BJ (cell line): ENCODE measurements around the gene DOCK1. TPM values are rescaled to one million over a fixed set of nuclear protein-coding genes. Genes with fewer than 3 reads are reported as not detected.
"Not testable (repeated sequence)": the region's sequence is repeated elsewhere in the genome, so short reads cannot be mapped to it uniquely, and the experiment has no call there.

Experiments
- CTCF ChIA-PET: fragments of 350-600 bp; formaldehyde crosslinking; extraction: SDS; loops from one replicate; lab custom pipeline; 2021; ENCODE audit warnings: antibody characterized with exemption, inconsistent platforms; lab: Yijun Ruan, JAX
- POLR2A ChIA-PET: fragments of 300-600 bp; sonication (Branson Sonifier 250); formaldehyde crosslinking; extraction: SDS; loops from one replicate; lab custom pipeline; 2021; ENCODE audit warnings: antibody characterized with exemption; lab: Charles Lee
- DNase-seq: peaks from one replicate; pipeline ENCODE4 v3.0.0-alpha.2; 2011; ENCODE audit warnings: low read depth
- H3K27me3 ChIP-seq: 2 replicates; pipeline ENCODE4 v1.6.0; 2011; ENCODE audit warnings: low read length; ENCODE audit not compliant: control insufficient read depth, insufficient read depth
- H3K36me3 ChIP-seq: 2 replicates; pipeline ENCODE4 v1.5.1; 2011; ENCODE audit warnings: low read length; ENCODE audit not compliant: control insufficient read depth, insufficient read depth
- H3K4me3 ChIP-seq: 2 replicates; pipeline ENCODE4 v1.5.1; 2011; ENCODE audit warnings: low read depth, mild to moderate bottlenecking, control low read depth, low read length
- polyA plus RNA-seq: library from polyadenylated mRNA; depleted of rRNA; stranded (reverse); fragments of >200 nt; gene quantifications from 2 replicates; pipeline ENCODE4 v1.2.3, GENCODE V29; 2011
- TF ChIP-seq, protein P1 (sequence below): IDR thresholded peaks from 2 replicates; pipeline ENCODE4 v1.5.1; 2011; ENCODE audit warnings: low read depth, mild to moderate bottlenecking, control low read depth, inconsistent platforms, low read length, moderate library complexity; ENCODE audit not compliant: insufficient read depth

DOCK1 gene
- polyA plus RNA-seq, 1 experiment = 20.0 TPM

DNA sequence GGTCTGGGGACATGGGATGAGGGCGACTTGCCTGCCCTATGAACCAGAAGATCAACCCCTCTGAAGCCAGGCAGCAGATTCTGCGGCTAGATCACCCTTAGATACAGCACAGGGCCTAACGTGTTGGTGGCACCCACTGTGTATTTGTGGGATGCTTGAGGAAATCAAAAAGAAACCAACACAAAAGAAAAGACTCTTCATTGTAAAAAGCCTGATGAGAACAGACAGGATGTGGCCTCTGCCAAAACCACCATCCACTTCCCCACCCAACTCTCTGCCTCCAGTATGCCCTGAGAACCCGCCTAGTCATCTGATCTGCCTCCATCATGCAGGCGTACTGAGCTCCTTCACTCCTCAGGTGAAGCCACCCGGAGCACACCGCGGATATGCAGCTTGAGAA, 388.4 kb downstream of the DOCK1 start:
- no peaks in the 10 kb centered on the region for H3K27me3 ChIP-seq
- H3K4me3 ChIP-seq = no peak overlapping the region
- TF ChIP-seq, protein P1, sequence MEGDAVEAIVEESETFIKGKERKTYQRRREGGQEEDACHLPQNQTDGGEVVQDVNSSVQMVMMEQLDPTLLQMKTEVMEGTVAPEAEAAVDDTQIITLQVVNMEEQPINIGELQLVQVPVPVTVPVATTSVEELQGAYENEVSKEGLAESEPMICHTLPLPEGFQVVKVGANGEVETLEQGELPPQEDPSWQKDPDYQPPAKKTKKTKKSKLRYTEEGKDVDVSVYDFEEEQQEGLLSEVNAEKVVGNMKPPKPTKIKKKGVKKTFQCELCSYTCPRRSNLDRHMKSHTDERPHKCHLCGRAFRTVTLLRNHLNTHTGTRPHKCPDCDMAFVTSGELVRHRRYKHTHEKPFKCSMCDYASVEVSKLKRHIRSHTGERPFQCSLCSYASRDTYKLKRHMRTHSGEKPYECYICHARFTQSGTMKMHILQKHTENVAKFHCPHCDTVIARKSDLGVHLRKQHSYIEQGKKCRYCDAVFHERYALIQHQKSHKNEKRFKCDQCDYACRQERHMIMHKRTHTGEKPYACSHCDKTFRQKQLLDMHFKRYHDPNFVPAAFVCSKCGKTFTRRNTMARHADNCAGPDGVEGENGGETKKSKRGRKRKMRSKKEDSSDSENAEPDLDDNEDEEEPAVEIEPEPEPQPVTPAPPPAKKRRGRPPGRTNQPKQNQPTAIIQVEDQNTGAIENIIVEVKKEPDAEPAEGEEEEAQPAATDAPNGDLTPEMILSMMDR = no peak
- ChIA-PET CTCF (no interaction called here), POLR2A (no interaction called here)
- no peaks in the 10 kb centered on the region for H3K36me3 ChIP-seq
- DNase-seq = no peak

DNA sequence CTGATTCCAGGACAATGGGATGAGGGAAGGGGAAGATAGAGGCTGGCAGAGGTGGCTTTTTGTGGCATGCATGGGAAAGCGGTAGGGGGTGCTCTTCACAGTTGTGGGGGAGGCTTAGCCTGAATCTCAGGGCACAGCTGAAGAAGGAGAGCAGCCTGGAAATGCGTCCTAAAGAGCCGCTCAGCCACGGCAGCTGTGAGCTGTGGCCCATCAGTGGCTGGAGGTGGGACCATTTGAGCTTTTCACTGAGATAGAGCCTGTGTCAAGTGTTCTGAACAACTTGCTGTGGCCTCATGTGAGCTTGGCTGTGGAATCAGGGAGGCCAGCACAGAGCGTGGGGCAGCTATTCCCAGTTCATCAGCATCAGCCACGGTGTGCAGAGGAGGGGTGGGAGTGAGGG, 391.5 kb downstream of the DOCK1 start:
- no peak for DNase-seq
- TF ChIP-seq, protein P1 = no peak
- Histone ChIP-seq H3K4me3 (no peak overlapping the region), H3K27me3 (no peaks in the 10 kb centered on the region), H3K36me3 (no peaks in the 10 kb centered on the region)
- POLR2A ChIA-PET = no interaction called here
- CTCF ChIA-PET = no interaction called here

DNA sequence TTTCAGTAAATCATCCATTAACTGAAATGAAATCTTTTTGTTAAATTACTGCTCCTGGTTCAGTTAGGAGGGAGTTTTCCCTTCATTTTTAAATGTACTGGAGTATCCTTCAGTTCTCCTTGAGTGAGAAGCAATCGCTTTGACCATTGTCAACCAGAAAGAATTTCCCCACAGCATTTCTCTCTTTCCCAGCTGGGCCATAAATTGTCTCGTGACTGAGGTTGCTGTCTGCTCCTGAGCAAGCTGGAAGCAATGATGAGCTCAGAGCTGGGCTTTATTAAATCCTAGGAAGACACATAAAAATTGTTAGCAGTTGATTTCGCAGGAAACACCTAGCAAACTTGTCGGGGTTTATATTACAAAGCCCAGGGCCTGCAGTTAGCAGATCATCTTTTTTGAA, 393.2 kb downstream of the DOCK1 start:
- Histone ChIP-seq H3K36me3 (no peaks in the 10 kb centered on the region), H3K4me3 (no peak overlapping the region), H3K27me3 (no peaks in the 10 kb centered on the region)
- POLR2A ChIA-PET = no interaction called here
- CTCF ChIA-PET = no interaction called here
- TF ChIP-seq, protein P1 = no peak
- peak; percentile 33 for DNase-seq

DNA sequence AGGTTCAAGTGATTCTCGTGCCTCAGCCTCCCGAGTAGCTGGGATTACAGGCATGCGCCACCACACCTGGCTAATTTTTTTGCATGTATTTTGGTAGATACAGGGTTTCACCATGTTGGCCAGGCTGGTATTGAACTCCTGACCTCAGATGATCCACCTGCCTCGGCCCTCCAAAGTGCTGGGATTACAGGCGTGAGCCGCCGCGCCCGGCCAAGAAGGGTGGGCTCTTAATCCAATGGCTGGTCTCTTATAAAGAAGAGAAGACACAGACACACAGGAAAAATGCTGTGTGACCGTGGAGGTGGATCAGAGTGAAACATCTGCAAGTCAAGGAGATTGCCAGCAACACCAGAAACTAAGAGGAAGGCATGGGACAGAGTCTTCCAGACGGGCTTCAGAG, 394.0 kb downstream of the DOCK1 start:
- H3K27me3 ChIP-seq, H3K4me3 ChIP-seq, H3K36me3 ChIP-seq, DNase-seq, POLR2A ChIA-PET, CTCF ChIA-PET: not testable (repeated sequence)

DNA sequence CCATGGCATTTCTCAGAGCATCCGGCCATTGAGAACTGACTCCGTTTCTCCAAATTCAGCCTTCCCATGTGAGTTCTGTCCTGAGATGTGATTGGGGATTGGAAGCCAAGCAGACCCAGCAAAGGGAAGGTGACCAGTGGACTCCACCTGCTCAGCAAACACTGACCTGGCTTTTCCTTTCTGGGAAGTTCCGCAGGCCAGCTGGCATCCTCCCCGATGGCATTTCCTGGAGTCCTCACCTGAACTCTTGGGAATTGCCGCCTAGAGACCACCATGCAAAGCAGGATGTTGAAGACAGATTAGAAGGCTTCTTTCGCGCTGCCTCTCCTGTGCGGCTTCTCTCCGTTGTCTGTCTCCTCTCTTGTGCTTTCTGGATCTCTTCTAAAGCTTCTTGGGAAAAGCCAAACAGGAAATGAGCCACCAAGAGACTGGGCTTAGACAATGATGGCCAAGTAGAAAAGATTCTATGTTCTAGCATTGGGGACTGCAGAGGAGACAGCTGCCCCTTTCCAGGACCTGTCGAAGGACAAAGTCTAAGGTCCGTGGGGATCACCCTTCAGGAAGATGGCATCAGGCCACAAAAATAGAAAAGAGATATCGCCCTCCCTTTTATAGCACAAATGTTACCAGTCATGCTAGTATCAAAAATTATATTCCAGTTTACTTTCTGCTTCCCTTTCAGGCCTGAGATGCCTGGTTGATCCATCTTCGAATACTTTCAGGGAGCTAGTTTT, 394.9 kb downstream of the DOCK1 start:
- POLR2A ChIA-PET = no interaction called here
- H3K36me3 ChIP-seq = no peaks in the 10 kb centered on the region
- no peak for DNase-seq
- no peaks in the 10 kb centered on the region for H3K27me3 ChIP-seq
- CTCF ChIA-PET = no interaction called here
- TF ChIP-seq, protein P1 = no peak
- no peak overlapping the region for H3K4me3 ChIP-seq

DNA sequence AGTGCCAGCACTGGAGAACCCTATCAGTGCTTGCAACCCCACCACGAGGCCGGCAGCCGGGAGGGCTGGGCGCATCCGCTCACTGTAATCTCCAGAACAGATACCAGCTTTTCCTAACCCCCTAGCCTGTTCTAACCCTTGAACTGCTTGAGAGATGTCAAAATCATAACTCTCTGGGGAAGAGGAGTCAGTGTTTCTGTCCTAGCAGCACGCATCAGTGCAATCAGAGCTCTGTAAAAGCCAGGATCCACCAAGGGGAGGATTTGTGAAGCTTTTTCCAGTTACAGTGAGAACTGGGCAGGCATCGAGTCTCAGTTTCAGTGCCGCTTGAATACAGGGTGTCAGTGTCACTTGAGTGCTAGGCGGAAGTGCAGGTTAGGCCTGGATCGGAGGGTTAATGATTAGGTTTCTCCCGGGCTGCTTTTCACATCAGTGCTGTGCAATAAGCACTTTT, 395.7 kb downstream of the DOCK1 start:
- TF ChIP-seq, protein P1 = no peak
- Histone ChIP-seq H3K27me3 (no peaks in the 10 kb centered on the region), H3K36me3 (no peaks in the 10 kb centered on the region), H3K4me3 (no peak overlapping the region)
- POLR2A ChIA-PET = no interaction called here
- CTCF ChIA-PET = no interaction called here
- no peak for DNase-seq
